Measurements from ENCODE around the gene PLK3.

- no peak for TF ChIP-seq CTCF (IDR thresholded peaks at IDR 0.05; ENCODE audit: low read depth, low read length)
- TF ChIP-seq POLR2A (IDR thresholded peaks at IDR 0.05; ENCODE audit: extremely low read depth, insufficient read length), result no peak
- no peak for TF ChIP-seq MYC (IDR thresholded peaks at IDR 0.05; ENCODE audit: low read depth, low read length)
These were observed 27.2 kb downstream of the PLK3 start for GRCh38 chr1:44827197-44828002.

Measured in NB4 (cell line).